ENCODE measurements around the gene HCFC2. TPM values are rescaled to one million over a fixed set of nuclear protein-coding genes. Genes with fewer than 3 reads are reported as not detected.

HCFC2 gene
- total RNA-seq, 4 donors from 2014 or later = 11.2 to 32.5 (median 15.9) TPM

Small RNA genes within 50 kb of the gene (small RNA-seq; reads per million reads assigned to genes)
- gene RNA5SP370 = not detected

Other genes starting within 250 kb of the HCFC2 start
- gene NT5DC3, start 223.3 kb upstream of the HCFC2 start, total RNA-seq = 10 to 100 TPM in 1 of 4 donors, 1 to 10 TPM in 3; 4.1 to 10.2 (median 7.0) TPM
- gene HSP90B1, start 134.1 kb upstream of the HCFC2 start, total RNA-seq = 100 to 1,000 TPM; 289 to 590 (median 554) TPM
- 10 to 100 TPM; 14.6 to 41.4 (median 24.6) TPM for gene TDG, start 98.7 kb upstream of the HCFC2 start, total RNA-seq
- 10 to 100 TPM in 2 of 4 donors, 1 to 10 TPM in 2; 8.1 to 31.6 (median 13.8) TPM for gene GLT8D2, start 14.3 kb upstream of the HCFC2 start, total RNA-seq
- gene NFYB, start 73.7 kb downstream of the HCFC2 start, total RNA-seq = 10 to 100 TPM; 25.9 to 47.8 (median 33.8) TPM
- gene TXNRD1, start 151.2 kb downstream of the HCFC2 start, total RNA-seq = 100 to 1,000 TPM; 170 to 313 (median 247) TPM
- gene EID3, start 239.2 kb downstream of the HCFC2 start, total RNA-seq = 10 to 100 TPM; 11.2 to 44.4 (median 19.6) TPM